Gastroesophageal sphincter (tissue), 3 donors: ENCODE data around the gene SLC36A2.
"Not testable (repeated sequence)": the region's sequence is repeated elsewhere in the genome, so short reads cannot be mapped to it uniquely, and the experiment has no call there.

Experiments used
- CTCF ChIP-seq, 4 experiments: fragments of 200-600 bp in 2 of 4; fragments of 450-650 bp in 2 of 4; sonication (generic) in 1 of 4; IDR thresholded peaks; one replicate each; pipeline ENCODE4 v1.5.1; 2017 to 2019; ENCODE audit warnings: antibody characterized with exemption in 4 of 4, mild to moderate bottlenecking in 2 of 4, moderate library complexity in 2 of 4
- EP300 ChIP-seq: sonication (generic); formaldehyde crosslinking; IDR thresholded peaks from one replicate; pipeline ENCODE4 v1.6.1; 2017; ENCODE audit warnings: antibody characterized with exemption, mild to moderate bottlenecking
- POLR2A ChIP-seq, 2 donors: fragments of 450-650 bp; IDR thresholded peaks; one replicate each; pipeline ENCODE4 v1.6.1; 2017; ENCODE audit warnings: antibody characterized with exemption in 2 of 2, mild to moderate bottlenecking in 2 of 2, moderate library complexity in 1 of 2
- POLR2AphosphoS5 ChIP-seq: sonication (generic); formaldehyde crosslinking; IDR thresholded peaks from one replicate; pipeline ENCODE4 v1.6.1; 2017; ENCODE audit warnings: antibody characterized with exemption

- not testable (repeated sequence) for TF ChIP-seq CTCF (IDR thresholded peaks at IDR 0.05); POLR2A (IDR thresholded peaks at IDR 0.05); POLR2AphosphoS5; EP300
Measured at GRCh38 chr5:151309821-151310220, 37.5 kb downstream of the SLC36A2 start.
